Activated T-cell treated with anti-CD3 and anti-CD28 coated beads for 1 hour (primary cell): Measurements from ENCODE around the gene CPOX.
"Not testable (repeated sequence)": the region's sequence is repeated elsewhere in the genome, so short reads cannot be mapped to it uniquely, and the experiment has no call there.

ENCODE experiments used
- DNase-seq: peaks from one replicate; pipeline ENCODE4 v3.0.0-alpha.2; 2020; ENCODE audit warnings: low read depth

Gene CPOX

GRCh38 chr3:98561727-98562521, 31.5 kb downstream of the CPOX start:
- DNase-seq, result no peak

- no peak for DNase-seq
Measured at GRCh38 chr3:98560911-98561310, 32.5 kb downstream of the CPOX start.

- not testable (repeated sequence) for DNase-seq
Measured at GRCh38 chr3:98559769-98560168, 33.6 kb downstream of the CPOX start.

- DNase-seq, result no peak
Measured at GRCh38 chr3:98558100-98558827, 35.1 kb downstream of the CPOX start.

- DNase-seq, result no peak
Measured at GRCh38 chr3:98557324-98558010, 35.9 kb downstream of the CPOX start.

GRCh38 chr3:98556164-98557130, 37.0 kb downstream of the CPOX start:
- DNase-seq, result peak; percentile 28

- no peak for DNase-seq
Measured at GRCh38 chr3:98555025-98555379, 38.4 kb downstream of the CPOX start.

- DNase-seq, result no peak
Measured at GRCh38 chr3:98554580-98554979, 38.8 kb downstream of the CPOX start.

GRCh38 chr3:98553753-98554152, 39.7 kb downstream of the CPOX start:
- no peak for DNase-seq

- DNase-seq, result no peak
Measured at GRCh38 chr3:98553021-98553563, 40.3 kb downstream of the CPOX start.

- DNase-seq, result no peak
Measured at GRCh38 chr3:98552232-98553020, 41.0 kb downstream of the CPOX start.

- DNase-seq, result no peak
Measured at GRCh38 chr3:98551754-98552153, 41.7 kb downstream of the CPOX start.

GRCh38 chr3:98551236-98551635, 42.2 kb downstream of the CPOX start:
- DNase-seq, result no peak

- no peak for DNase-seq
Measured at GRCh38 chr3:98550833-98551232, 42.6 kb downstream of the CPOX start.

- DNase-seq, result no peak
Measured at GRCh38 chr3:98548544-98548943, 44.9 kb downstream of the CPOX start.

- DNase-seq, result no peak
Measured at GRCh38 chr3:98545940-98546339, 47.5 kb downstream of the CPOX start.

- no peak for DNase-seq
Measured at GRCh38 chr3:98542623-98543022, 50.8 kb downstream of the CPOX start.

GRCh38 chr3:98541695-98542094, 51.7 kb downstream of the CPOX start:
- DNase-seq, result no peak

GRCh38 chr3:98540346-98540745, 53.1 kb downstream of the CPOX start:
- no peak for DNase-seq

- DNase-seq, result no peak
Measured at GRCh38 chr3:98536456-98537017, 56.9 kb downstream of the CPOX start.
